ENCODE results near the gene DSCAML1. TPM values are rescaled to one million over a fixed set of nuclear protein-coding genes. Genes with fewer than 3 reads are reported as not detected.
A peak's percentile ranks its signal among the peaks of the same experiment; 100 is the strongest.
"Not testable (repeated sequence)": the region's sequence is repeated elsewhere in the genome, so short reads cannot be mapped to it uniquely, and the experiment has no call there.

Gene DSCAML1
- total and polyA plus RNA-seq, 5 donors from 2014 or later: 0.08 to 1.6 (median 0.30) TPM; not detected in 1

DNA sequence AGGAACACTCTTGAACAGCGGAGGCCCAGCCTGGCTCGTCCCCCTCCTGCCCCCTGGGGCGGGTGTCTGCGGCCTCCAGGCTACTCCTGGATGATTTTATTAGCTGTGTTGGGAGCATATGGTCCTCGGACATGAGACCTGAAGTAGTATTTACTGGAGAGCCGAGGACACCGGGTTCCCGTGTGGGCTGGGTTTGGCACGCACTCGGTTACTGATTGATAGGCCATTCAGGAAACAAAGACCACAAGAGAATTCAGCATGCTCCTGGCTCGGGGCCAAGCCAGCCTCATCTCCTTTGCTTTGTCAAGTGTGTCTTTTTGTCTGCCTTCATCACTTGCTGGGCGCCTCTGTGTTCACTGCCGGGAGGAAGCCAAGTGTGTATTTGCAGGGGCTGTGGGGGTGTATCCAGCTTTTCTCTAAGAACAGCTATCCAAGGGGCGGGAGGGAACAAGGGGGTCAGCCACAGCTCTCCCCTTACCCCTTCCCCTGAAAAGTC lies 17.8 kb upstream of the DSCAML1 start:
- Mint-ChIP-seq H3K27me3 (no peaks in the 10 kb centered on the region), H3K9me3 (no peaks in the 10 kb centered on the region)
- DNase-seq: peak; percentile 62 to 82 (median 80)

DNA sequence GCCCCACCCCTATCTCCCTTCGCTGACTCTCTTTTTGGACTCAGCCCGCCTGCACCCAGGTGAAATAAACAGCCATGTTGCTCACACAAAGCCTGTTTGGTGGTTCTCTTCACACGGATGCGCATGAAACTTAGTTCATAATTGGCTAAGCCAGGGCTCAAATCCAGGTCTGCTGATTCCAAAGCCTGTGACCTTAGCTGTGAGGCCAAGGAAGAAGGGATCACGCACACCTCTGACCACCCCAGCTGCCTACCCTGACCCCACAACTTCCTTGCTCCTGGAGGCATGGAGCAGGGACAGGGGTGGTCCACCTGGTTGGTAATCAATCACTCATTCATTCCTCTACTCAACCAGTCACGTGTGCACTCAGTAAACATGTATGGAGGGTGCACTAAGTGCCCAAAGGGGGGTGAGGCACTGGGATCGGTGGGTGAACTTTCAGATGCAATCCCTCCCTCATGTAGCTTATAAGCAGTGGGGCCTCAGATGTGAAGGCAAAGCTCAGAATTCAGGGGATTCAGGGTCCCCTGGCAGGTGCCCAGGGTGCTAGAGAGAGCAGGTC lies 17.3 kb upstream of the DSCAML1 start:
- peaks cover 49% of the 10 kb centered on the region for H3K4me1 ChIP-seq (ENCODE audit: control insufficient read depth, insufficient read depth, low read length, poor library complexity, severe bottlenecking)
- H3K27ac Mint-ChIP-seq: peak overlapping the region; percentile 23 to 88 (median 75)
- no peaks in the 10 kb centered on the region for H3K27me3 ChIP-seq (ENCODE audit: control insufficient read depth, insufficient read depth, low read length)
- H3K27me3 Mint-ChIP-seq: no peaks in the 10 kb centered on the region
- H3K36me3 Mint-ChIP-seq: no peaks in the 10 kb centered on the region
- H3K4me3 Mint-ChIP-seq: peak overlapping the region in 3 of 4 donors; percentile 13 to 83 (median 82)
- ATAC-seq (ENCODE audit: low read depth in 2 of 2) (no peak), DNase-seq (no peak)
- H3K4me1 Mint-ChIP-seq: peaks cover 11 to 56% (median 37%) of the 10 kb centered on the region in 4 donors
- no peak overlapping the region for H3K4me3 ChIP-seq (ENCODE audit: low read depth, low read length)
- H3K9me3 Mint-ChIP-seq: no peaks in the 10 kb centered on the region
- H3K27ac ChIP-seq (ENCODE audit: insufficient read depth, low read length, poor library complexity, severe bottlenecking): peak overlapping the region; percentile 72
- no peaks in the 10 kb centered on the region for H3K9me3 ChIP-seq (ENCODE audit: control insufficient read depth in 2 of 2, low read length in 2 of 2)
- no peaks in the 10 kb centered on the region for H3K36me3 ChIP-seq (ENCODE audit: control insufficient read depth, insufficient read depth, low read length)

More for the DNA sequence above, 17.8 kb upstream of the DSCAML1 start:
- Mint-ChIP-seq H3K4me1 (peaks cover 8 to 52% (median 34%) of the 10 kb centered on the region in 4 donors), H3K27ac (peak overlapping the region; percentile 88 to 95 (median 90)), H3K36me3 (no peaks in the 10 kb centered on the region), H3K4me3 (peak overlapping the region in 3 of 4 donors; percentile 13 to 83 (median 82))
- H3K4me3 ChIP-seq (ENCODE audit: low read depth, low read length): peak overlapping the region; percentile 48
- peak; percentile 53 to 54 for ATAC-seq (ENCODE audit: low read depth in 2 of 2)
- peak overlapping the region; percentile 72 for H3K27ac ChIP-seq (ENCODE audit: insufficient read depth, low read length, poor library complexity, severe bottlenecking)
- H3K9me3 ChIP-seq (ENCODE audit: control insufficient read depth in 2 of 2, low read length in 2 of 2): no peaks in the 10 kb centered on the region
- H3K36me3 ChIP-seq (ENCODE audit: control insufficient read depth, insufficient read depth, low read length): no peaks in the 10 kb centered on the region
- no peaks in the 10 kb centered on the region for H3K27me3 ChIP-seq (ENCODE audit: control insufficient read depth, insufficient read depth, low read length)
- H3K4me1 ChIP-seq (ENCODE audit: control insufficient read depth, insufficient read depth, low read length, poor library complexity, severe bottlenecking): peaks cover 44% of the 10 kb centered on the region

DNA sequence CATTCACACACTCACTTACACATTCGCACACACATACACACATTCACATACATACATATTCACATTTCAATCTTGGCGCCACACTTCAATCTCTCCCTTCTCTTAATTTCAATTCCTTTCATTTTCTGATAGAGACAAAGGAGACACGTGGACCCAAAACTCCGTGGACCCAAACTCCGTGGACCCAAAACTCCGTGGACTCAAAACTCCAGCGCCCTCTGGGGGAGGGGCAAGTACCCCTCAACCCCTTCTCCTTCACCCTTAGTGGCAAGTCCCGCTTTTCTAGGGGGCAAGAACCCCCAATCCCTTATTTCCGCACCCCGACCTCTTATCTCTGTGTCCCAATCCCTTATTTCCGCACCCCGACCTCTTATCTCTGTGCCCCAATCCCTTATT lies 13.0 kb upstream of the DSCAML1 start:
- DNase-seq; H3K36me3 Mint-ChIP-seq; H3K4me3 Mint-ChIP-seq; H3K27ac ChIP-seq (ENCODE audit: insufficient read depth, low read length, poor library complexity, severe bottlenecking); H3K9me3 Mint-ChIP-seq; H3K4me3 ChIP-seq (ENCODE audit: low read depth, low read length); H3K36me3 ChIP-seq (ENCODE audit: control insufficient read depth, insufficient read depth, low read length); H3K9me3 ChIP-seq (ENCODE audit: control insufficient read depth in 2 of 2, low read length in 2 of 2); ATAC-seq (ENCODE audit: low read depth in 2 of 2); H3K27me3 ChIP-seq (ENCODE audit: control insufficient read depth, insufficient read depth, low read length); H3K27me3 Mint-ChIP-seq: not testable (repeated sequence)
- peak overlapping the region in 2 of 3 donors; percentile 11 to 29 for H3K27ac Mint-ChIP-seq
- peaks cover 17% of the 10 kb centered on the region for H3K4me1 ChIP-seq (ENCODE audit: control insufficient read depth, insufficient read depth, low read length, poor library complexity, severe bottlenecking)
- peaks cover 6 to 34% (median 18%) of the 10 kb centered on the region in 4 donors for H3K4me1 Mint-ChIP-seq

DNA sequence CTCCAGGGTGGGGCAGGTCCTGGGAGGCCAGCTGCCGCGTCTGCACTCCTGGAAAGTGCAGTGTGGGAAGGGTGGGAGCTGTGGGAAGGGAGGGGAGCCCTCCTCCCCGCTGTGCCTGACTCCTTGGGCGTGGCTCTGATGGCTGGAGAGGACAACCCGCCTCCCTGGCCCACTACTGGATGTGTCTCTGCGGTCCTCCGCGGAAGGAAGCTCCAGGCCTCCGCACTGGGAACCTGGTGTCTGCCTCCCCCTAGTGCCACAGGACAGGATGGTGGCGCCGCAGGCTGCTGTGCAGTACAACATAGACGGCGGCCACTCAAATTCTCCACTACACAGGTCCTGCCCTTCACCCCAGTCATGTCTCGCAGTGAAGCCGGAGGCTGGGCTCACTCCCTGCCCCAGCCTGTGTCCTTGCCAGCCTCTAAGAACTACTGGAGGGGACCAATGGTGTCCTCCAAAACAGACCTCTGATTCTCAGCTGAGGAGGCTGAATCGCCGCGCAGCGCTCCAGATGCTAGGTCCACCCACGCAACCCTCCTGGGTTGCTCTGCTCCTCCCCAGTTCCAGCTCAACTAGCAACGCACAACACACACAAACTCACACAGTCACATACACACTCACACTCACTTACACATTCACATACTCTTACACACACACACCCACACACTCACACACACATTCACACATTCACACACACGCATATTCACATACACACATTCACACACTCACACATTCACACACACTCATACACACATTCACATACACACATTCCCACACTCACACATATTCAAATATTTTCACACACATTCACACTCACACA lies 12.4 kb upstream of the DSCAML1 start:
- H3K27ac ChIP-seq (ENCODE audit: insufficient read depth, low read length, poor library complexity, severe bottlenecking): no peak overlapping the region
- peaks cover 11% of the 10 kb centered on the region for H3K4me1 ChIP-seq (ENCODE audit: control insufficient read depth, insufficient read depth, low read length, poor library complexity, severe bottlenecking)
- Mint-ChIP-seq H3K4me1 (peaks cover 6 to 28% (median 14%) of the 10 kb centered on the region in 4 donors), H3K36me3 (no peaks in the 10 kb centered on the region), H3K27me3 (peaks cover 6% of the 10 kb centered on the region), H3K4me3 (peak overlapping the region in 1 of 4 donors; percentile 38), H3K9me3 (no peaks in the 10 kb centered on the region), H3K27ac (peak overlapping the region; percentile 11 to 27 (median 20))
- DNase-seq (peak in 2 of 3 donors; percentile 29 to 54), ATAC-seq (ENCODE audit: low read depth in 2 of 2) (peak; percentile 71 to 79)
- H3K36me3 ChIP-seq (ENCODE audit: control insufficient read depth, insufficient read depth, low read length): no peaks in the 10 kb centered on the region
- H3K9me3 ChIP-seq (ENCODE audit: control insufficient read depth in 2 of 2, low read length in 2 of 2): no peaks in the 10 kb centered on the region
- no peaks in the 10 kb centered on the region for H3K27me3 ChIP-seq (ENCODE audit: control insufficient read depth, insufficient read depth, low read length)
- H3K4me3 ChIP-seq (ENCODE audit: low read depth, low read length): peak overlapping the region; percentile 18

DNA sequence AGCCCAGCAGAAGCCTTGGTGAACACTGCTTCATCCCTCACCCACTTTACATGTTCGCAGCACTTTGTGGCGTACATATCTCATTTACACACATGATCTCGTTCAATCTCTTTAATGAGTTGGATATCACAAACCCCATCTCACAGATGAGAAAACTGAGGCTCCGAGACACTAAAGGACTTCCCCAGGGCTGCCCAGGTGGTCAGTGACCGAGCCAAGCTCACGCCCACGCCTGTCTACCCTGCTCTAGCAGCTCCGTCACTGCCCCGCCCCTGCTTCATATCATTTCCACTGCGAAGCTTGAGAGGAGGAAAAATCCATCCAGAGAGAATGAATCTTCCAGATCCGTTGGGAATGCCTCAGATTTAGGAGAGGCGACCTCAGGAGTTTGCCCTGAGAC lies 11.8 kb upstream of the DSCAML1 start:
- no peak overlapping the region for H3K27ac ChIP-seq (ENCODE audit: insufficient read depth, low read length, poor library complexity, severe bottlenecking)
- peaks cover 8% of the 10 kb centered on the region for H3K4me1 ChIP-seq (ENCODE audit: control insufficient read depth, insufficient read depth, low read length, poor library complexity, severe bottlenecking)
- H3K36me3 ChIP-seq (ENCODE audit: control insufficient read depth, insufficient read depth, low read length): no peaks in the 10 kb centered on the region
- H3K27me3 ChIP-seq (ENCODE audit: control insufficient read depth, insufficient read depth, low read length): no peaks in the 10 kb centered on the region
- H3K4me3 Mint-ChIP-seq: peak overlapping the region in 1 of 4 donors; percentile 32
- no peak overlapping the region for H3K27ac Mint-ChIP-seq
- H3K9me3 Mint-ChIP-seq: no peaks in the 10 kb centered on the region
- ATAC-seq (ENCODE audit: low read depth in 2 of 2) (no peak), DNase-seq (no peak)
- no peaks in the 10 kb centered on the region for H3K36me3 Mint-ChIP-seq
- peaks cover 6% of the 10 kb centered on the region for H3K27me3 Mint-ChIP-seq
- H3K9me3 ChIP-seq (ENCODE audit: control insufficient read depth in 2 of 2, low read length in 2 of 2): no peaks in the 10 kb centered on the region
- H3K4me3 ChIP-seq (ENCODE audit: low read depth, low read length): no peak overlapping the region
- H3K4me1 Mint-ChIP-seq: peaks cover 6 to 21% (median 11%) of the 10 kb centered on the region in 4 donors

DNA sequence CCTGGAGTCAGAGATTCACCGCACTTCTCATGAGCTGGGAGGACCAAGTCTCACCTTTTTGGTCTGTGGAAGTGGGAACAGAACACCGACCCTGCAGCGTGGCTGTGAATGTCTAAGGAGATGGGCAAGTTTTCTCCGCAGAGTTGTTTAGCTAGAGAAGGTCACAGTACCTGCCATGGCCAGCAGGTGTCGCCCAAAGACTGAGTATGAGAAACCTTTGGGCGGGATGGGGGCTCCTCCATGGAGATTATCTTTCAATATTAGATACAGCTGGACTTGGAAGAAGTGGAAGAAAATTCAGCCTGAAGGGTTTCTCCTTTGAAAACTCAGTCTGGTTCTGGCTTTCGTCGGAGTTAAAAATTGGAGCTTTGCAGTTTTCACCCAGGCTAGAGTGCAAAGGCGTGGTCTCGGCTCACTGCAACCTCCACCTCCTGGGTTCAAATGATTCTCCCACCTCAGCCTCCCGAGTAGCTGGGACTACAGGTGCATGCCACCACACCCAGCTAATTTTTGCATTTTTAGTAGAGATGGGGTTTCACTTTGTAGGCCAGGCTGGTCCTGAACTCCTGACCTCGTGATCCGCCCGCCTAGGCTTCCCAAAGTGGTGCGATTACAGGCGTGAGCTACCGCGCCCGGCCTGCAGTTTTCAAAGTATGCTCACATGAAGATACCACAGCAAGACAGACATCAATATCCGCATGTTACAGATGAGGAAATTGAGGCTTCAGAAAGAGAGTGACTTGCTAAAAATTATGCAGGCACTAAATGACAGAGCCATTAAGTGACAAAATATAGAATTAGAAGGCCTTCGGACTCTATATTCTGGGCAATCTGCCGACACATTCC lies 10.7 kb upstream of the DSCAML1 start:
- H3K27me3 Mint-ChIP-seq: peaks cover 6% of the 10 kb centered on the region
- H3K9me3 Mint-ChIP-seq: no peaks in the 10 kb centered on the region
- ATAC-seq (ENCODE audit: low read depth in 2 of 2): peak in 1 of 2 donors; percentile 56
- no peaks in the 10 kb centered on the region for H3K36me3 Mint-ChIP-seq
- H3K9me3 ChIP-seq (ENCODE audit: control insufficient read depth in 2 of 2, low read length in 2 of 2): no peaks in the 10 kb centered on the region
- H3K4me3 ChIP-seq (ENCODE audit: low read depth, low read length): no peak overlapping the region
- peak; percentile 63 to 65 (median 64) for DNase-seq
- no peak overlapping the region for H3K27ac ChIP-seq (ENCODE audit: insufficient read depth, low read length, poor library complexity, severe bottlenecking)
- peaks cover 8% of the 10 kb centered on the region for H3K4me1 ChIP-seq (ENCODE audit: control insufficient read depth, insufficient read depth, low read length, poor library complexity, severe bottlenecking)
- H3K36me3 ChIP-seq (ENCODE audit: control insufficient read depth, insufficient read depth, low read length): no peaks in the 10 kb centered on the region
- H3K4me3 Mint-ChIP-seq: no peak overlapping the region
- H3K27ac Mint-ChIP-seq: no peak overlapping the region
- H3K27me3 ChIP-seq (ENCODE audit: control insufficient read depth, insufficient read depth, low read length): no peaks in the 10 kb centered on the region
- H3K4me1 Mint-ChIP-seq: peaks cover 6 to 21% (median 11%) of the 10 kb centered on the region in 4 donors

DNA sequence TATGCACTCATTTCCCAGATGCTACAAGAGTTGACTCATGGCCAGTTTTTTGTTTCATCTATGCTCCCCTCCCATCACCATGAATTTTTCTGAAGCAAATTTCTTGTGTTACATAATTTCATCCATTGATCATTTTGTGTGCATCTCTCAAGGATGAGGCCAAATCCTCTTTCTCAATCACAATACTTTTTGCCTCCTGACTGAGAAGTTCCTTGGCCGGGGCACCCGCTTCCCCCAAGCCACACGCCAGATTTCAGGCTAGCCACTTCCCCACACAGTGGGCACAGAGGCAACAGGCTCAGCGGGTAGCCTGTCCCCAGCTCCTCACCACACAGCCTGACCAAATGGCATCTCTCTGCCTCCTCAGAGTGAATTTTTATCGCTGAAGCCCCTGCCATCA lies 9.8 kb upstream of the DSCAML1 start:
- Histone ChIP-seq H3K9me3 (ENCODE audit: control insufficient read depth in 2 of 2, low read length in 2 of 2) (no peaks in the 10 kb centered on the region), H3K27ac (ENCODE audit: insufficient read depth, low read length, poor library complexity, severe bottlenecking) (no peak overlapping the region), H3K4me3 (ENCODE audit: low read depth, low read length) (no peak overlapping the region), H3K4me1 (ENCODE audit: control insufficient read depth, insufficient read depth, low read length, poor library complexity, severe bottlenecking) (peaks cover 8% of the 10 kb centered on the region), H3K36me3 (ENCODE audit: control insufficient read depth, insufficient read depth, low read length) (no peaks in the 10 kb centered on the region), H3K27me3 (ENCODE audit: control insufficient read depth, insufficient read depth, low read length) (no peaks in the 10 kb centered on the region)
- ATAC-seq (ENCODE audit: low read depth in 2 of 2) (no peak), DNase-seq (no peak)
- H3K27ac Mint-ChIP-seq: no peak overlapping the region
- no peak overlapping the region for H3K4me3 Mint-ChIP-seq
- peaks cover 6% of the 10 kb centered on the region for H3K27me3 Mint-ChIP-seq
- H3K9me3 Mint-ChIP-seq: no peaks in the 10 kb centered on the region
- peaks cover 6 to 21% (median 11%) of the 10 kb centered on the region in 4 donors for H3K4me1 Mint-ChIP-seq
- no peaks in the 10 kb centered on the region for H3K36me3 Mint-ChIP-seq
